Activated CD8-positive, alpha-beta memory T cell treated with anti-CD3 and anti-CD28 coated beads, Interleukin-2, amount 50 U/mL, for 24 hours (primary cell): Measurements from ENCODE around the gene DHTKD1.
"Not testable (repeated sequence)": the region's sequence is repeated elsewhere in the genome, so short reads cannot be mapped to it uniquely, and the experiment has no call there.

Experiments used
- DNase-seq: peaks from one replicate; pipeline ENCODE4 v3.0.0-alpha.2; 2020; ENCODE audit errors: extremely low read depth

DHTKD1 gene

DNA sequence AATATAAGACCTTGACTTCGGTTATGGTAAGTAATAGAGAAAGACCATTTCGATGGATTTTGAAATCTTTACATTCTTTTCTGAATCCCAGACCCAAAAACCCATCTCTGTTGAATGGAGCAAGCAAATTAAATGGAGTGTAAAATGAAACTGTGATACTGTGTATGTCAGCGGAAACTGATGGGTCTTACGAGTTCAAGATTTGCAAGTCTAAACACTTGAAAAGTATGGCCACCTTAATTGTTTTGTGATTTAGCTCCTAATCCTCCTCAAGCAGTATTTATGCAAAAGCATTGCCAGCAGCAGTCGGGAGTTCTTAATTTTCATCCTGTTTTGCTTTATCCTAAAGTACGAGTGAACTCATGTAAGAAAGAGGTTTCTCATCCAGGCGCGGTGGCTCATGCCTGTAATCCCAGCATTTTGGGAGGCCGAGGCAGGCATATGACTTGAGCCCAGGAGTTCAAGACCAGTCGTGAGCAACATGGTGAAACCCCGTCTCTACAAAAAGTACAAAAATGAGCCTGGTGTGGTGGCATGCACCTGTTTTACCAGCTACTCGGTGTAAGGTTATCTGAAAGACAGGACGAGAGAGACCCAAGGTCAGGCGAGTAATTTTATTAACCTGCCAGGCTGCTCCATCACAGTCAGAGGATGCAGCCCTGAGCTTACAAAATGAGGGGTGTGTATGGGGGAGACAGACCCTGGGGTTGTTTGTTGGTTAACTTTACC is 5.8 kb upstream of the DHTKD1 start:
- no peak for DNase-seq

DNA sequence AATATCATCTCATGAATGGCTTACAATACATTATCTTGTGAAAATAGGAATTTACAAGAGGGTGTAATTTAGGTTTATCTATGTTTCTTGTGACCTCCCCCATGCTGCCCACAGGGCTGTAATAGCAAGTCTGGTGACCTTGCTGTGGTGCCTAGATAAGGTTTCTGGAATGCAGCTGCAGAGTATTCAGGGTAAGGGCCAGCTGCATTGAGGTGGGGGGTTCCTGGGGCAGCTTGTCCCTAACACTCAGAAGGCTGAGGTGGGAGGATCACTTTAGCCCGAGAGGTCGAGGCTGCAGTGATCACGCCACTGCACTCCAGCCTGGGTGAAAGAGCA is 5.3 kb upstream of the DHTKD1 start:
- no peak for DNase-seq

DNA sequence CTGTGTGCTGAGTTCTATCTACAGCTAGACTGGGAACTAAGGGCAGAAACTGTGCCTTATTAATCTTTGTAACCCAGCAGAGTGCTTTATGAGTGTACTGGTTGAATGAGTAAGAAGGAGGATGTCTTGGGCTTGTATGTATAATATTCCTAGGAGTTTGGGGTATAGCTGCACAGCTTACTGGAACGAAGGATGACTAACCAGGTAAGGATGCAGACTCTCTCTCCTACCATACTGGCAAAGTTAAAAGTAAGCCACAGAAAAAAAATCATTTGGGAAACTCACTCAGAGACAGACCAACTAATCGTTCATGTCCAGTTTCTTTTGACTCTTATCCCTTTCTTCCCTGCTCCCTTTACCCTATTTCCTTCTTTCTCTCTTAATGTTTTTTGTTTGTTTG is 1.4 kb upstream of the DHTKD1 start:
- no peak for DNase-seq

DNA sequence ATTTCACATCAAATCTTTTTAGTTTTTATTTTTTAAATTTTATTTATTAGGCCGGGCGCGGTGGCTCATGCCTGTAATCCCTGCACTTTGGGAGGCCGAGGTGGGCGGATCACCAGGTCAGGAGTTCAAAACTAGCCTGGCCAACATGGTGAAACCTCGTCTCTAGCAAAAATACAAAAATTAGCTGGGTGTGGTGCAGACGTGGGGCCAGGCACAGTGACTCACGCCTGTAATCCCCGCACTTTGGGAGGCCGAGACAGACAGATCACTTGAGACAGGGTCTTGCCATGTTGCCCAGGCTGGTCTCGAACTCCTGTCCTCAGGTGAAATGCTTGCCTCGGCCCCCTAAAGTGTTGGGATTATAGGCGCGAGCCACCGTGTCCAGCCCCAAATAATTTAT is 2.7 kb downstream of the DHTKD1 start:
- DNase-seq, result not testable (repeated sequence)

DNA sequence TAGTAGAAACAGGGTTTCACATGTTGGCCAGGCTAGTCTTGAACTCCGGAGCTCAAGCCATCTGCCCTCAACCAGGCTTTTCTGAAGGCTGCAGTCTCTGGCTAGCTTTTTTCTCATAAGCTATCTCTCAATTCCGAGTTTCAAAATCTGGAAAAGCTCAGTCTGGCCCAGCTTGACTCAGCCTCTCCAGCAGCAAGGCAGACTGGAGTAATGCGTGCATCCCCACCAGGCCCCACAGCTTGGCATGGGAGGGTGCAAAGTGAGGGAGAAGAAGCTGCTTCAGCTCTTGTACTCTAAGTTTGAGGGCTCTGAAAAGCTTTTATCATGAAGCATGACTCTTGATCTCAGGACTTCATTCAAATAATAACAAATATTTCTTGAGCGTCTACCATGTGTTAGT is 4.8 kb downstream of the DHTKD1 start:
- no peak for DNase-seq

DNA sequence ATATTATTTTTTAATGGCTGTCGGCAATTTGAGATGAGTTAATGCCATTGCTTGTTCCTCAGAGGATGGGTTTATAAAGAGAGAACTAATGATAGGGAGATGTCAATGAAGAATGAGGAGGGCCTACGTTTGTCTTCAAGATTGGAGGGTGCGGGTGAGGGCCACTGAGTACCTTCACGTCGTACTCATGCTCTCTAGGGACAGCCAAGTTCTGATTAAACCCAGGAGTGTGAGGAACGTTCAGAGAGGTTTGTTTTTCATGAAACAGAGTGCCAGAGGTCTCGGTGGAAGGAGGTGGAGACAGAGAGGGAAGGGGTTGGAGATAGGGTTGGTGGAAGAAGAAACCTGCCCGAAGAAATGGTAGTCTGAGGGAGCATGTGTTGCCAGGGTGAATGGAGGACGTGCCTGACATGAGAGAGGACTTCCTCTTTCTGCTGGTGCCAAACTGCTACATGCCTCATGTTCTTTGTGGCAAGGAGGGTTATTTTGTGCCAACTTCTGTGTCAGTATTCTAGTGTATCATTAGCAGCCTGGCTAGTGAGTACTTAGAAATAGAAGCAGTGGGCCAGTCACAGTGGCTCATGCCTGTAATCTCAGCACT is 8.9 kb downstream of the DHTKD1 start:
- DNase-seq, result no peak

DNA sequence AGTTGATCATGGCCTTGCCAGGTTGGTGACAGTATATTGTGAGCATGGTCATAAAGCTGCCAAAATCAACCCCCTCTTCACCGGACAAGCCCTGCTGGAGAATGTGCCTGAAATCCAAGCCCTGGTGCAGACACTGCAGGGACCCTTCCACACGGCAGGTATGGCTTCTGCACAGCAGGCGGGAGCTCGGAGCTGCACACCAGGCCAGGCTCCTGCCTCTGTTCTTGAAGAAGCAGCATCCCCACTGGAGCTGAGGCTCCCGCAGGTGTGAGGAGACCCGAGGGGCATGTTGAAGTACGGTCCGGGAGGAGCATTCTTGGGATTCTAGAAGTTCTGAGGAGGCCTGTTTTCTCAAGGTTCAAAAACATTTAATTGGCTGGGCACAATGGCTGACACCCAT is 12.7 kb downstream of the DHTKD1 start:
- no peak for DNase-seq

DNA sequence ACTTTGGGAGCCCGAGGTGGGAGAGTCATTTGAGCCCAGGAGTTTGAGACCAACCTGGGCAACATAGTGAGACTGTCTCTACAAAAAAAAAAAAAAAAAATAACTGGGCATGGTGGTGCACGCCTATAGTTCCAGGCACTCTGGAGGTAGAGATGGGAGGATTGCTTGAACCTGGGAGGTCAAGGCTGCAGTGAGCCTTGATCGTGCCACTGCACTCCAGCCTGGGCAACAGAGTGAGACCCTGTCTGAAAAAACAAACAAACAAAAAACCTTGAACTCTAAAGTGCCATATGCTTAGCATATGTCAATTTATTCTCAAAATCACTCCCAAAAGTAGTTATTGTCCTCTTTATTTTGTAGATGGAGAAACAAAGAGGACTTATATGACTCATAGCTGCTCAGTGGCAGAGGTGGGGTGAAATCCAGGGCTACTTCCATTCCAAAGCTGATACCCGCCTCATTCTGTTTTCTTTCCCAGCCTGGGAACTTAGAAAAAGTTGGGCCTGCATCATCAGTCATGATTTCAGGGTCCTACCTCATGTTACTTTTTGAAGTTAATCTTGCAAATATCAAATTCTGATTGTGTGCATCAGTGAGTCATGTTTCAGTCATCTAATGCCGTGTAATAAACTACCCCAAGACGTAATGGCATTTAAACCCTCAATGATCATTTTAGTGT is 13.3 kb downstream of the DHTKD1 start:
- no peak for DNase-seq

DNA sequence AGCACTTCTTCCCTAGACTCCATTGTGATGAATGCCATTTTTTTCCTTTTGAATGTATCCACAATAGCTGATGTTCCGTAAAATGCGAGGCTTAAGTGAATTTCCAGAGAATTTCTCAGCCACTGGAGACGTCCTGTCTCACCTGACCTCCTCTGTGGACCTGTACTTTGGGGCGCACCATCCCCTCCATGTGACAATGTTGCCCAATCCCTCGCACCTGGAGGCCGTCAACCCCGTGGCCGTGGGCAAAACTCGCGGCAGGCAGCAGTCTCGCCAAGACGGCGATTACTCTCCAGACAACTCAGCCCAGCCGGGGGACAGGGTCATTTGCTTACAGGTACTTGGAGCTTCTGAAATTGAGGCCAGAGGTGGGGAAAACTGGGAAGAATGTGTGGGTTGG is 20.2 kb downstream of the DHTKD1 start:
- DNase-seq, result no peak

DNA sequence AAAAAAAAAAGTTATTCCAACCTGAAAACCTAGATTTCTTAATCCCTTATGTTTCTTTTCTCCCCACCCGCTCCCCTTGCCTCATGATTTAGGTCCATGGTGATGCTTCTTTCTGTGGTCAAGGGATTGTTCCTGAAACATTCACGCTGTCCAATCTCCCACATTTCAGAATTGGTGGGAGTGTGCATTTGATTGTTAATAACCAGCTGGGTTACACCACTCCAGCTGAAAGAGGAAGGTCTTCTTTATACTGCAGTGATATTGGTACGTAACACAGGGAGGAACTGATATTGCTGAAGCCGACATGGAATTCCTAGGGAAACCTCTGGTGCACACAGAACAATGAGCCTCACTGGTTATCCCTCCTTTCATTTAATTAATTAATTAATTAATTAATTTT is 22.7 kb downstream of the DHTKD1 start:
- DNase-seq, result no peak

DNA sequence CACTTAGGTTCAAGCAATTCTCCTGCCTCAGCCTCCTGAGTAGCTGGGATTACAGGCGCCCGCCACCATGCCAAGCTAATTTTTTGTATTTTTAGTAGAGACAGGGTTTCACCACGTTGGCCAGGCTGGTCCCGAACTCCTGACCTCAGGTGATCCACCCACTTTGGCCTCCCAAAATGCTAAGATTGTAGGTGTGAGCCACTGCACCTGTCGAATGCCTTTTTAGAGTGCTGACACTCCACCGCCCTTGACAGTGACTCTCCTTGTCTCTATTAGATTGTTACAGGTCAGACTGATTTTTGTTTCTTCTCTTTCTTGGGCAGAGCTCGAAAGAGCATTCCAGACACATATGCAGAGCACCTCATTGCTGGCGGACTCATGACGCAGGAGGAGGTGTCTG is 28.6 kb downstream of the DHTKD1 start:
- DNase-seq, result not testable (repeated sequence)

DNA sequence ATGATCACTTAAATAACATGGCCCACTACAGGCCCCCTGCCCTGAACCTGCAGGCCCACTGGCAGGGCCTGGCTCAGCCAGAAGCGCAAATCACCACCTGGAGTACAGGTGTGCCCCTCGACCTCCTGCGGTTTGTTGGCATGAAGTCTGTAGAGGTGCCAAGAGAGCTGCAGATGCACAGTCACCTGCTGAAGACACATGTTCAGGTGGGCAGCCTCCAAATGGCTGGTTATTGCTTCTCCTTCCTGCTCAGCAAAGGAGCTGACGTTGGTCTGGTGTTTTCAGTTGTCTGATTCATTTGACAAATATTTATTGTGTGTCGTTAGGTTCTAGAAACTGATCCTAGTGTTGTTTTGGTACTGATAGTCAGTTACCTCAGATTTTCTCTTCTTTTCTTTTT is 29.0 kb downstream of the DHTKD1 start:
- no peak for DNase-seq

DNA sequence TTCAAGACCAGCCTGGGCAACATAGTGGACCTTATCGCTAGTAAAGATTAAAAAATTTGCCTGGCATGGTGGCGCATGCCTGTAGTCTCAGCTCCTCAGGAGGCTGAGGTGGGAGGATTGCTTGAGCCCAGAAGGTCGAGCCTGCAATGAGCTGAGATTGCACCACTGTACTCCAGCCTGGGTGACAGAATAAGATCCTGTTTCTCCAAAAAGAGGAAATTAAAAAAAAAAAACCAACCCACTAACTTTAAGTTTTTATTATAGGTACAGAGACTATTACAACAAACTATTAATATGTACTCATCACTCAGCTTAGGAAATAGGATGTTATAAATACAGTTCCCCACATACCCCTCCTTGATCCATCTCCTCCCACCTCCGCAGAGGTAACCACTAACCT is 30.2 kb downstream of the DHTKD1 start:
- DNase-seq, result no peak

DNA sequence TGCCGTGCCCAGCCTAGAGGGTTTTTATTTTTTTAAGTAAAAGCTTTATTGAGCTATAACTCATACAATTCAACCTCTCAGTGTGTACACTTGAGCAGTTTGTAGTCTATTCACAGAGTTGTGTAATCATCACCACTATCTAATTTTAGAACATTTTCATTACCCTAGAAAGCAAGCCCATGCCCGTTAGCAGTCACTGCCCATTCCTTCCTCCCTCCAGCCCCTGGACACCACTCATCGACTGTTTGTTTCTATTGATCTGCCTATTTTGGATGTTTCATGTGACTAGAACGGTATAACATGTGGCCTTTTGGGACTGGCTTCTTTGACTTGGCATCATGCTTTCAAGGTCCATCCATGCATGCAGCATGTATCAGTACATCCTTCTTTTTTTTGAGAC is 35.0 kb downstream of the DHTKD1 start:
- DNase-seq, result no peak

DNA sequence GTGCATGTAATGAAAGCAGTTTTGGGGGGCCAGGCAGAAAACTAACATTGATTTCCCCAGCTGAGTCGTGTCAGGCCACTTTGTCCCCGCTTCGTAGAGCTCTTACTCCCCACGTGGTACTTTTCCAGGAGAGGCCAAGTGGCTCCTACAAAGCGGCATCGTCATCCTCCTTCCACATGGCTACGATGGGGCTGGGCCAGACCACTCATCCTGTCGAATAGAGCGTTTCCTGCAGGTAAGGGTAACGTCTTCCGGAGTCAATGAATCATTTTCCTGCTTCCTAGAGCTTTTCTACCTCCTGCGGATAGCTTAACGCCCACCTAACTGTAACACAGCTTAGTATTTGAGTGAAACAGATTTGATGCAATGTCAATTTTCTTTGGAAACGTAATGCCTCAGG is 39.0 kb downstream of the DHTKD1 start:
- DNase-seq, result no peak

DNA sequence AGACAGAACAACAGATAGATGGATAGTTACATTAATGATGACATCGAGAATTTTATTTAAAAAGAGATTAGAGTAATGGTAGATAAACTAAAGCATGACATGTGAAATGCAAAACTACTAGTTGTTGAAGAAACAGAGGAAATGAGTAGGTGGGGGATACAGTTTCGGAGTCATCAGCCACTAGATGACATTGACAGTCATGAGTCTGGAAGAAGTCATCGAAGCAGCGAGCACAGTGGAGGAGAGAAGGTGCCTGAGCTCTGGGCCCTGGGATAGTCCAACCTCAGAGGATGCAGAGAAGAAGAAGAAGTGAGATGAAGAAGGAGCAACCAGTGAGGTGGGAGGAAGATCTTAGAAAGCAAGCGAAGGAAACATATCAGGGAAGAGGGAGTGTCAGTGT is 40.5 kb downstream of the DHTKD1 start:
- no peak for DNase-seq

DNA sequence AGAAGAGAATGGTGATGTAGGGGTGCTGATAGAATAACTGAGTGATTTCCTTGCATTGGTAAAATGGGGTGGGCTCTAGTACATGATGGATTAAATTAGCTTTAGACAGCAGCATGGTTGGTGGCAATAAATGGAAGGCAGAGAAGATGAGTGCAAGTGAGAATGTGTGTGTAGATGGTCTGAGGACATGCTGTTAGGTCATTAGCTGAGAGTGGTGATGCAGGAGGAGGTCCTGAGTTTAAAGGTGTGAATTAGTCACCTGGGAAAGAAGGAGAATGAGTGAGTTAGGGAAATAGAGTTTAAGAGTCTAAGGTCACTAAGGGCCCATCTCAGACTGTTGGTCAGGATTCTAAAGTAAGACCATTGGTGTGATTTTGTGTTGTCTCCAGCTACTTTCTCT is 42.8 kb downstream of the DHTKD1 start:
- DNase-seq, result no peak

DNA sequence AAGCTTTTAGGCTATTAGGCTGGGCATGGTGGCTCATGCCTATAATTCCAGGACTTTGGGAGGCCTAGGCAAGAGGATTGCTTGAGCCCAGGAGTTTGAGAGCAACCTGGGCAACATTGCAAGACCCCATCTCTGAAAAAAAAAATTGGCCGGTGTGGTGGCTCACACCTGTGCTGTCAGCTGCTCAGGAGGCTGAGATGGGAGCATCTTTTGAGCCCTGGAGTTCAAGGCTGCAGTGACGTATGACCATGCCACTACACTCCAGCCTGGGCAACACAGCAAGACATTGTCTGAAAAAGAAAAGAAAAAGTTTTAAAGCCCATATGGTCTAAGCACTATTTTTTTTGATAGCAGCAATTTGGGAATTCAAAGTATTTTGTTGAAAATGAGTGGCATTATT is 44.9 kb downstream of the DHTKD1 start:
- no peak for DNase-seq

DNA sequence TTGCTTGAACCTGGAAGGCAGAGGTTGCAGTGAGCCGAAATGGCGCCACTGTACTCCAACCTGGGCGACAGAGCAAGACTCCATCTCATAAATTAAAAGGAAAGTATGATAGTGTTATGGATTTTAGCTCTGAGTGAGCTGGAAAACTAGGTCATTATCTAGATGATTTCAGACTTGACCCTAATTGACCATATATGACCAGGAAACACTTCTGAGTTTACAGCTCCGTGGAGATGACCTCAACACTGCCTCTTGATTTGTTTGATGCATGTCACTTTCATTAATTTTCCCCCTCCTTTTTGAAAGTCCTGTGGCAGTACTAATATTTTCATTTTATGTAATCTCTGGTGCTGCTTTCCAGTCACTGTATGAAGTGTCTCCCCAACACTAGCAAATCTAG is 52.9 kb downstream of the DHTKD1 start:
- no peak for DNase-seq

DNA sequence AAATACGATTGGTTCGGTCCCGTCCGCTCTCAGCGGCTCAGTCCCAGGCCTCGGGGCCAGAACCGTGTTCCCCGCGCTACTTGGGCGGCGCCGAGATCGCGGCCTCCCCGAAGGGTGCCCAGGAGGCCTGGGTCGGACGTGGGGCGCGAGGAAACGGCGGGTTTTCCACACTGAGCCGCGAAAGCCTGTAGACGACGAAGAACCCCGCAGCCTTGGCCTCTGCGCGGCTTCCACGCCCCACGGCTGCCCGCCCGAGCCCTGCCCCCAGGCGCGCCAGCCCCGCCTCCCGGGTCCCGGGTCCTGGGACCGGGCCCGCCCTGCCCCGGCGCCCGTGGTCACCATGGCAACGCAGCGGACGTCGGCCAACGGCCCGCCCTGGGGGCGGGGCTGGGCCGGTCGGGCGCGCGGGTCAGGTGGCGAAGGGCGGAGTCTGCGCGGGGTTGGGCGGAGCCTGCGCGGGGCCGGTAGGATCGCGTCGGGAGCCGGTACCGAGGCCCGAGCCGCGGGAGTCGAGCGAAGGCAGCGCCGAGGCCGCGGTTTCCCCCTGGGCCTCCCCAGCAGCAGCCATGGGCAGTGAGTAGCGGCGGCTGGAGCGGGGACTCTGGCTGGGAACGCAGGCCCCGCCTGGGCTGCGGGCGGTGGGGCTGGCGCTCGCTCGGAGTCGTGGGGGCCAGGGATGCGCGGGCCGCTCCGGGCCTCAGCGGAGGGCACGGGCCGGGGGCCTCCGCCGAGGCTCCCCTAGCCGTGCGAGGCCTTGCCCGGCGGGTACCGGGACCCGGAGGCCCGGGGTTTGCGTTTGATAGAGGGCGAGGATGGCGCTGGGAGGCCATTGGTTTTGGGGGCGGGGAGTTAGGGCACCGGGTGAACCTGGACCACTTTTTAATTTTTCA is 60.7 kb downstream of the DHTKD1 start, which contains the start of gene SEC61A2:
TSS of gene SEC61A2 (plus strand) at position 456 of the 890 bp plus-strand sequence. CDS start at position 567, 111 bp downstream.
- DNase-seq, result peak; percentile 90

DNA sequence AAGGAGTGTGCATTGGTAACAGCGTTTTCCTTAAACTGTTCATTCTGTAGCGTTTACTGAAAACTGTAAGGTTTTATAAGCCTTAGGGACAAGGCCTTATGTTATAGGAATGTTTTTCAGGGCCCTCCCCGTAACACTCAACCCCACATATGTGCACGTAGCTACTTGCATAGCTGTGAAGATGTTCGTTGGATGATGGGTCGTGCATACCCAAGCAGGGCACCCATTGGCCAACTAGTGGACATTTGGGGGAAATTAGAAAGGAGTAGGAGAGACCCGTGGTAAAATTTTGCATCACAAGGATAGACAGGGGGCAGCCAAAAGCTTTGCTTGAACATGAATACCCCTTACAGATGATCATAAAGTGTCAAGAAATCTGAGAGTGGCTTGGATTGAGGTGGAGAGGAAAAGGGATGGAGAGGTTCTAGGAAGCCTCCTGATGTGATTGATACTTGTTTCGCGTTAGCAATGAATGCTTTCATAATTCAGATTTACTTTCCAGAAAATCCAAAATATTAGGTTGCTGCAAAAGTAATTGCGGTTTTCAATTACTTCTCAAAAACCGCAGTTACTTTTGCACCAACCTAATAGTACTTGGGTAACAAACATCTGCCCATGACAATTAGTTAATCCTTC is 61.6 kb downstream of the DHTKD1 start:
- DNase-seq, result no peak

DNA sequence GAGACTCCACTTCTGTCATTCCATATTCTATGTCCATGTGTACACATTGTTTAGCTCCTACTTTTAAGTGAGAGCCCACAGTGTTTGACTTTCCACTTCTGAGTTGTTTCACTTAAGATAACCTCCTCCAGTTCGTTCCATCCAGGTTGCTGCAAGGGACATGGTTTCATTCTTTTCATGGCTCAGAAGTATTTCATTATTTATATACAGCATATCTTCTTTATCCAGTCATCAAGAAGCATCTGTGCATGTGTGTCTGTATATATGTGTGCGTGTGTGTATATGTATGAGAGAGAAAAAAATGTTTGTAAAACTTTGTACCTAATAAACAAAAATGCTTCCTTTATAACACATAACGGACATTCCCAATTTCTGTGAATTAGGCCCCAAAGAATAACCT is 66.9 kb downstream of the DHTKD1 start:
- no peak for DNase-seq
